IMR-90 (cell line): ENCODE results near the gene SYT8.

Experiments
- CEBPB ChIP-seq: IDR thresholded peaks from 2 replicates; pipeline ENCODE4 v1.6.1; 2012; ENCODE audit warnings: low read depth, low read length, improper control_type of control experiment
- FOS ChIP-seq: fragments of 150-350 bp; IDR thresholded peaks from 2 replicates; pipeline ENCODE4 v1.6.1; 2016; ENCODE audit warnings: low read depth, low read length
- MAZ ChIP-seq: IDR thresholded peaks from 2 replicates; pipeline ENCODE4 v1.6.1; 2012; ENCODE audit warnings: low read depth, mild to moderate bottlenecking, low read length, improper control_type of control experiment, moderate library complexity, borderline replicate concordance
- POLR2A ChIP-seq: IDR thresholded peaks from 2 replicates; pipeline ENCODE4 v1.6.1; 2012; ENCODE audit warnings: mild to moderate bottlenecking, low read depth, low read length
- RAD21 ChIP-seq: IDR thresholded peaks from 2 replicates; pipeline ENCODE4 v1.6.1; 2012; ENCODE audit warnings: low read length, improper control_type of control experiment
- RCOR1 ChIP-seq: IDR thresholded peaks from 2 replicates; pipeline ENCODE4 v1.6.1; 2012; ENCODE audit warnings: mild to moderate bottlenecking, low read length, improper control_type of control experiment; ENCODE audit not compliant: insufficient replicate concordance
- RFX5 ChIP-seq: IDR thresholded peaks from 2 replicates; pipeline ENCODE4 v1.8.0; 2012; ENCODE audit warnings: low read depth, mild to moderate bottlenecking, low read length, moderate library complexity
- SMC3 ChIP-seq: fragments of 150-350 bp; IDR thresholded peaks from 2 replicates; pipeline ENCODE4 v1.6.1; 2016; ENCODE audit warnings: low read depth, mild to moderate bottlenecking, antibody characterized with exemption, low read length, moderate library complexity
- TF ChIP-seq, protein P1 (sequence below): conservative IDR thresholded peaks from 2 replicates; pipeline ENCODE4 v1.5.1; 2012; ENCODE audit warnings: mild to moderate bottlenecking, low read depth, low read length, improper control_type of control experiment
- TF ChIP-seq, protein P2 (sequence below): fragments of 150-350 bp; IDR thresholded peaks from 2 replicates; pipeline ENCODE4 v1.6.1; 2017; ENCODE audit warnings: mild to moderate bottlenecking, antibody characterized with exemption, low read length, low read depth
- TF ChIP-seq, protein P3 (sequence below): fragments of 150-350 bp; IDR thresholded peaks from 2 replicates; pipeline ENCODE4 v1.6.1; 2016; ENCODE audit warnings: low read depth, mild to moderate bottlenecking, low read length, moderate library complexity, borderline replicate concordance

DNA sequence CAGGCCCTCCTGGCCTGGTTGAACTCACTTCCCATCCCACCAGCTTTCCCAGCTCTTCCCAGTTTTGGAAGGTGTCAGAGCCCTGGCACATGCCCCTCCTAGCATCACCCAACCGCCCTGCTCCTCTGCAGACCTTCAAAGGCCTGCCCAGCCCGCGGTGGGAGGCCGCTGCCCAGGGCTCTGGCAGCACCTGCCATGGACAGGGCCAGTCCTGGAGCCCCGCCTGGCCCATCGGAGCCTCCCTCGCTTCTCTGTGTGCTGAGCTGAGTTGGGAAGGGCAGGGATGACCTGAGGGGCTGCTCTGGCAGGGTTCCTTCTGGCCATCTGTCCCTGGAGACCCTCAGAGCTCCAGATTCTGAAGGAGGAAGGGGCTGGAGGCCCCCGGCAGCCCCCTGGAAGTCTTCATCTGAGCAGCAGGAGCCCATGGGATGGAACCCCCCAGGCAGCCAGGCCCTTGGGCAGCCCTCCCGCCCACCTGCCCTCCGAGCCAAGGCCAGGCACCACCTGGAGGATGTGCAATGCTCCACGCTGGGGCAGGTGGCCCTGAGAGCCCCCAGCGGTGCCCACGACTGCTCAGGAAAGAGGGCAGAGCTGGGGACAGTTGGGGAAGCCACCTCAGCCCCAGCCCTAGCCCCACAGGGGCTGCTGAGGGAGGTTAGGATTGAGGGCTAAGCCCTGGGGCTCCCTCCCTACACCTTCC lies 21.7 kb downstream of the SYT8 start:
- TF ChIP-seq, protein P1, sequence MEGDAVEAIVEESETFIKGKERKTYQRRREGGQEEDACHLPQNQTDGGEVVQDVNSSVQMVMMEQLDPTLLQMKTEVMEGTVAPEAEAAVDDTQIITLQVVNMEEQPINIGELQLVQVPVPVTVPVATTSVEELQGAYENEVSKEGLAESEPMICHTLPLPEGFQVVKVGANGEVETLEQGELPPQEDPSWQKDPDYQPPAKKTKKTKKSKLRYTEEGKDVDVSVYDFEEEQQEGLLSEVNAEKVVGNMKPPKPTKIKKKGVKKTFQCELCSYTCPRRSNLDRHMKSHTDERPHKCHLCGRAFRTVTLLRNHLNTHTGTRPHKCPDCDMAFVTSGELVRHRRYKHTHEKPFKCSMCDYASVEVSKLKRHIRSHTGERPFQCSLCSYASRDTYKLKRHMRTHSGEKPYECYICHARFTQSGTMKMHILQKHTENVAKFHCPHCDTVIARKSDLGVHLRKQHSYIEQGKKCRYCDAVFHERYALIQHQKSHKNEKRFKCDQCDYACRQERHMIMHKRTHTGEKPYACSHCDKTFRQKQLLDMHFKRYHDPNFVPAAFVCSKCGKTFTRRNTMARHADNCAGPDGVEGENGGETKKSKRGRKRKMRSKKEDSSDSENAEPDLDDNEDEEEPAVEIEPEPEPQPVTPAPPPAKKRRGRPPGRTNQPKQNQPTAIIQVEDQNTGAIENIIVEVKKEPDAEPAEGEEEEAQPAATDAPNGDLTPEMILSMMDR: no peak
- TF ChIP-seq RFX5: no peak
- TF ChIP-seq RCOR1: no peak
- TF ChIP-seq, protein P2, sequence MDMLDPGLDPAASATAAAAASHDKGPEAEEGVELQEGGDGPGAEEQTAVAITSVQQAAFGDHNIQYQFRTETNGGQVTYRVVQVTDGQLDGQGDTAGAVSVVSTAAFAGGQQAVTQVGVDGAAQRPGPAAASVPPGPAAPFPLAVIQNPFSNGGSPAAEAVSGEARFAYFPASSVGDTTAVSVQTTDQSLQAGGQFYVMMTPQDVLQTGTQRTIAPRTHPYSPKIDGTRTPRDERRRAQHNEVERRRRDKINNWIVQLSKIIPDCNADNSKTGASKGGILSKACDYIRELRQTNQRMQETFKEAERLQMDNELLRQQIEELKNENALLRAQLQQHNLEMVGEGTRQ: no peak
- no peak for TF ChIP-seq RAD21
- no peak for TF ChIP-seq POLR2A
- TF ChIP-seq FOS: no peak
- TF ChIP-seq, protein P3, sequence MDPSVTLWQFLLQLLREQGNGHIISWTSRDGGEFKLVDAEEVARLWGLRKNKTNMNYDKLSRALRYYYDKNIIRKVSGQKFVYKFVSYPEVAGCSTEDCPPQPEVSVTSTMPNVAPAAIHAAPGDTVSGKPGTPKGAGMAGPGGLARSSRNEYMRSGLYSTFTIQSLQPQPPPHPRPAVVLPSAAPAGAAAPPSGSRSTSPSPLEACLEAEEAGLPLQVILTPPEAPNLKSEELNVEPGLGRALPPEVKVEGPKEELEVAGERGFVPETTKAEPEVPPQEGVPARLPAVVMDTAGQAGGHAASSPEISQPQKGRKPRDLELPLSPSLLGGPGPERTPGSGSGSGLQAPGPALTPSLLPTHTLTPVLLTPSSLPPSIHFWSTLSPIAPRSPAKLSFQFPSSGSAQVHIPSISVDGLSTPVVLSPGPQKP: no peak
- TF ChIP-seq CEBPB: no peak
- no peak for TF ChIP-seq MAZ
- no peak for TF ChIP-seq SMC3
